Measurements from ENCODE around the gene NPBWR2. TPM values are rescaled to one million over a fixed set of nuclear protein-coding genes. Genes with fewer than 3 reads are reported as not detected.
"Not testable (repeated sequence)": the region's sequence is repeated elsewhere in the genome, so short reads cannot be mapped to it uniquely, and the experiment has no call there.

The NPBWR2 gene
- total RNA-seq, 2 donors from 2014 or later, result not detected

GRCh38 chr20:64123517-64123916 lies 16.2 kb upstream of the NPBWR2 start:
- intact Hi-C loops (cut with DNase I, micrococcal nuclease); ATAC-seq; DNase-seq: not testable (repeated sequence)

GRCh38 chr20:64122927-64123326 lies 15.6 kb upstream of the NPBWR2 start:
- intact Hi-C loops (cut with DNase I, micrococcal nuclease); DNase-seq; ATAC-seq: not testable (repeated sequence)

GRCh38 chr20:64121586-64121985 lies 14.2 kb upstream of the NPBWR2 start:
- intact Hi-C loops (cut with DNase I, micrococcal nuclease), result no loop called here

GRCh38 chr20:64119681-64120341 lies 12.4 kb upstream of the NPBWR2 start:
- DNase-seq, result peak in 1 of 2 donors; percentile 14
- peak; percentile 16 for ATAC-seq
- intact Hi-C loops (cut with DNase I, micrococcal nuclease), result no loop called here

More at GRCh38 chr20:64121586-64121985, 14.2 kb upstream of the NPBWR2 start:
- no peak for ATAC-seq
- no peak for DNase-seq

GRCh38 chr20:64119301-64119680 lies 11.9 kb upstream of the NPBWR2 start:
- DNase-seq (no peak), ATAC-seq (no peak)
- intact Hi-C loops (cut with DNase I, micrococcal nuclease), result no loop called here

GRCh38 chr20:64117432-64117777 lies 10.0 kb upstream of the NPBWR2 start:
- DNase-seq; ATAC-seq; intact Hi-C loops (cut with DNase I, micrococcal nuclease): not testable (repeated sequence)

GRCh38 chr20:64116541-64117431 lies 9.4 kb upstream of the NPBWR2 start:
- DNase-seq, result peak in 1 of 2 donors; percentile 17
- ATAC-seq, result no peak
- intact Hi-C loops (cut with DNase I, micrococcal nuclease), result no loop called here

- ATAC-seq (no peak), DNase-seq (no peak)
- intact Hi-C loops (cut with DNase I, micrococcal nuclease), result no loop called here
These were observed 8.7 kb upstream of the NPBWR2 start for GRCh38 chr20:64116016-64116415.

GRCh38 chr20:64115171-64115911 lies 8.0 kb upstream of the NPBWR2 start:
- DNase-seq (peak in 1 of 2 donors; percentile 16), ATAC-seq (no peak)
- intact Hi-C loops (cut with DNase I, micrococcal nuclease), result no loop called here

- DNase-seq (peak in 1 of 2 donors; percentile 14), ATAC-seq (no peak)
- intact Hi-C loops (cut with DNase I, micrococcal nuclease), result no loop called here
These were observed 7.1 kb upstream of the NPBWR2 start for GRCh38 chr20:64114356-64114971.

GRCh38 chr20:64113796-64114355 lies 6.5 kb upstream of the NPBWR2 start:
- intact Hi-C loops (cut with DNase I, micrococcal nuclease), result no loop called here
- no peak for ATAC-seq
- peak in 1 of 2 donors; percentile 10 for DNase-seq

- no peak for ATAC-seq
- DNase-seq, result no peak
- intact Hi-C loops (cut with DNase I, micrococcal nuclease), result no loop called here
These were observed 6.0 kb upstream of the NPBWR2 start for GRCh38 chr20:64113444-64113775.

- DNase-seq (peak in 1 of 2 donors; percentile 11), ATAC-seq (no peak)
- intact Hi-C loops (cut with DNase I, micrococcal nuclease), result no loop called here
These were observed 5.5 kb upstream of the NPBWR2 start for GRCh38 chr20:64112691-64113443.

- intact Hi-C loops (cut with DNase I, micrococcal nuclease), result no loop called here
- ATAC-seq (no peak), DNase-seq (peak in 1 of 2 donors; percentile 9)
These were observed 4.7 kb upstream of the NPBWR2 start for GRCh38 chr20:64111841-64112641.

- intact Hi-C loops (cut with DNase I, micrococcal nuclease), result no loop called here
- peak in 1 of 2 donors; percentile 18 for DNase-seq
- no peak for ATAC-seq
These were observed 3.2 kb upstream of the NPBWR2 start for GRCh38 chr20:64110411-64111068.

GRCh38 chr20:64109831-64110391 lies 2.5 kb upstream of the NPBWR2 start:
- intact Hi-C loops (cut with DNase I, micrococcal nuclease), result no loop called here
- ATAC-seq, result no peak
- no peak for DNase-seq

Measured in left colon (tissue), 2 donors.